Measurements from ENCODE around the gene IQGAP3. TPM values are rescaled to one million over a fixed set of nuclear protein-coding genes. Genes with fewer than 3 reads are reported as not detected.

Gene IQGAP3
- total and polyA plus RNA-seq, 2 experiments from 2014 or later = 5.2 to 5.7 TPM

DNA sequence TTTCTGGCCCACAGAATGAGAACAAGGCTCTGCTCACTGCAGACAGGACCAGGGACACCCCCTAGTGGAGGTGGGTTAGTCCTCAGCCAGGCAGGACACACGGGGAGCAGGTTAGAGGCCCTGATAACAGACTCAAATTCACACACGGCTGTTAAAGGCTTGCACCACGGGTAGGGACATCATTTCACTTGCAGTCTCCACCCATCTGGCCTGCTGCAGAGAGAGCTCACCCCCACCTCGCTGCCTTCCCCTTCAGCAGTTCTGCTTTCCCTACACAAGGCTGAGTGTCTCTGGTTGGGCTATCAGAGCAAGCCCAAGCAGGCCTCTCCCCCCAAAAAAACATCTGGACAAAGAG, 92.4 kb downstream of the IQGAP3 start:
- Histone ChIP-seq H3K27me3 (no peaks in the 10 kb centered on the region), H3K4me3 (no peak overlapping the region), H3K36me3 (replicated peaks; ENCODE audit: insufficient read depth, low read depth) (no peaks in the 10 kb centered on the region), H2AFZ (no peak overlapping the region), H3K4me1 (ENCODE audit: insufficient read depth) (no peaks in the 10 kb centered on the region), H4K20me1 (ENCODE audit: insufficient read depth, poor library complexity, severe bottlenecking) (peaks cover 34% of the 10 kb centered on the region), H3K9me3 (ENCODE audit: low read depth) (no peaks in the 10 kb centered on the region), H3K4me2 (no peak overlapping the region), H3K27ac (no peak overlapping the region), H3K9me2 (replicated peaks; ENCODE audit: insufficient read depth) (no peaks in the 10 kb centered on the region), H3K79me2 (peaks cover 17% of the 10 kb centered on the region)
- 69% methylated on average over 4 of the region's 4 CpGs for WGBS (ENCODE audit: low lambda C conversion rate, missing lambda C conversion rate)
- no peak for TF ChIP-seq EZH2phosphoT487 (IDR thresholded peaks at IDR 0.05; ENCODE audit: low read depth, severe bottlenecking, unreplicated experiment)
- no peak for TF ChIP-seq EZH2 (IDR thresholded peaks at IDR 0.05; ENCODE audit: borderline replicate concordance)
- TF ChIP-seq, protein P1, sequence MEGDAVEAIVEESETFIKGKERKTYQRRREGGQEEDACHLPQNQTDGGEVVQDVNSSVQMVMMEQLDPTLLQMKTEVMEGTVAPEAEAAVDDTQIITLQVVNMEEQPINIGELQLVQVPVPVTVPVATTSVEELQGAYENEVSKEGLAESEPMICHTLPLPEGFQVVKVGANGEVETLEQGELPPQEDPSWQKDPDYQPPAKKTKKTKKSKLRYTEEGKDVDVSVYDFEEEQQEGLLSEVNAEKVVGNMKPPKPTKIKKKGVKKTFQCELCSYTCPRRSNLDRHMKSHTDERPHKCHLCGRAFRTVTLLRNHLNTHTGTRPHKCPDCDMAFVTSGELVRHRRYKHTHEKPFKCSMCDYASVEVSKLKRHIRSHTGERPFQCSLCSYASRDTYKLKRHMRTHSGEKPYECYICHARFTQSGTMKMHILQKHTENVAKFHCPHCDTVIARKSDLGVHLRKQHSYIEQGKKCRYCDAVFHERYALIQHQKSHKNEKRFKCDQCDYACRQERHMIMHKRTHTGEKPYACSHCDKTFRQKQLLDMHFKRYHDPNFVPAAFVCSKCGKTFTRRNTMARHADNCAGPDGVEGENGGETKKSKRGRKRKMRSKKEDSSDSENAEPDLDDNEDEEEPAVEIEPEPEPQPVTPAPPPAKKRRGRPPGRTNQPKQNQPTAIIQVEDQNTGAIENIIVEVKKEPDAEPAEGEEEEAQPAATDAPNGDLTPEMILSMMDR (IDR thresholded peaks at IDR 0.05; ENCODE audit: poor library complexity) = no peak
- DNase-seq (ENCODE audit: low spot score) = no peak

DNA sequence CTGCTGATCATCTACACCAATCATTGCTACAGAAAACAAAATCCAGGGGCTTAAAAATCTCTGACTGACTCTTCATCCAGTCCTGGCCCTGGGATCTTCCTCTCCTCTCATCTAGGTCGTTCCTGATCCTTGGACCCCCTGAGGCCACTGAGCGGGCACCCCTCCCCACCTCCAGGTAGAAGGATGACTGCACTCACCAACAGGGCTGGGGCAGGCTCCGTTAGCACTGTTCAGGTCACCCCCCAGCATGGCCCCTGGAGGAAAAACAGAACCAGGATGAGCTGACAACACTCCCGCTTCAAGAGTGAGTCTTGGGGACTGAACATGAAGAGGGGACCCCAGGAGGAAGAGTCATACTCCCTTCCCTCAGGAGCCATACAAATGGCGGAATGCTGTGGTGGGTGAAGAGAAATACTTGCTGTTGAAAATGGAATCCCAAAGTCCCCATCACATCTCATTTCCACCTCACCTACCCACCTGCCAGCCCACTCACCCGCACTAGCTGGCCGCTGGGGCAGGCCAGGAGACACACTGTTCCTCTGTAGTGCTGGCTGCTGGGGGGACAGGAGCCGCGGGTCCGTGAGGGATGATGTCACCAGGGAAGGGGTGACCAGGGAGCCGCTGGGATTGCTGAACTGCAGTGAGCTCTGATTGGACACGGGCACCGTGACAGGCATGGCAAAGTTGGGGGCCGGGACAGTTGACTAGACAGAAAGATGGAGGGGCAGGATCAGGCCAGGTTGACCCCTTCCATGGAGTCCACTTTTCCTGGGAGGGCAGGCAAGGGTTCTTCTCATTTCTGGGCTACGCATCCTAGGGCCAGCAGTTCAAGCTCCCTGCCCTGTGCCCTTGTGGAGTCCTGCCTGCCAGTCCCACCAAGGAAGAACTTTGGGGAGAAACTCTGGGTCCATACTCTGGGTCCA, 93.0 kb downstream of the IQGAP3 start:
- Histone ChIP-seq H3K4me1 (ENCODE audit: insufficient read depth) (no peaks in the 10 kb centered on the region), H4K20me1 (ENCODE audit: insufficient read depth, poor library complexity, severe bottlenecking) (peaks cover 27% of the 10 kb centered on the region), H3K79me2 (peaks cover 11% of the 10 kb centered on the region), H3K27me3 (no peaks in the 10 kb centered on the region), H3K4me2 (no peak overlapping the region), H3K9me2 (replicated peaks; ENCODE audit: insufficient read depth) (no peaks in the 10 kb centered on the region), H3K36me3 (replicated peaks; ENCODE audit: insufficient read depth, low read depth) (no peaks in the 10 kb centered on the region), H3K9me3 (ENCODE audit: low read depth) (no peaks in the 10 kb centered on the region), H2AFZ (no peak overlapping the region), H3K4me3 (no peak overlapping the region), H3K27ac (no peak overlapping the region)
- DNase-seq (ENCODE audit: low spot score) = no peak
- 94% methylated on average over 15 of the region's 15 CpGs for whole genome bisulfite sequencing (ENCODE audit: low lambda C conversion rate, missing lambda C conversion rate)
- TF ChIP-seq EZH2phosphoT487 (IDR thresholded peaks at IDR 0.05; ENCODE audit: low read depth, severe bottlenecking, unreplicated experiment) (no peak), EZH2 (IDR thresholded peaks at IDR 0.05; ENCODE audit: borderline replicate concordance) (no peak)
- TF ChIP-seq, protein P1 (IDR thresholded peaks at IDR 0.05; ENCODE audit: poor library complexity) = no peak

DNA sequence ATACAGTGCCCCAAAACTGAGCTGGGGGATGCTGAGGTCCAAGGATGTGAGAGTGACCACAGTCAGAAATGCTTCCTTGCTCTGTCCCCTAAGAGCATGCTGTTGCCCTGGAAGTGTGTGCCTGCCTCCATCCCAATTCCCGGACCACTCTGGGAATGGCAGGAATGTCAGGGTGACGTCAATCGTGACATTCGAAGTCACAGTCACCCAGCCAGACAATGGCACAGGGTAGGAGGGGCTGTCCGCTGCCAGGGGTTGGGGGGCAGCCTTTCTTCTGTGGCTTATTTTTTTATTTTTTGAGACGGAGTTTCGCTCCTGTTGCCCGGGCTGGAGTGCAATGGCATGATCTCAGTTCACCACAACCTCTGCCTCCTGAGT, 94.1 kb downstream of the IQGAP3 start:
- Histone ChIP-seq H3K27me3 (no peaks in the 10 kb centered on the region), H3K79me2 (no peaks in the 10 kb centered on the region), H3K4me1 (ENCODE audit: insufficient read depth) (no peaks in the 10 kb centered on the region), H3K4me3 (no peak overlapping the region), H3K4me2 (no peak overlapping the region), H4K20me1 (ENCODE audit: insufficient read depth, poor library complexity, severe bottlenecking) (peaks cover 16% of the 10 kb centered on the region), H3K9me2 (replicated peaks; ENCODE audit: insufficient read depth) (no peaks in the 10 kb centered on the region), H3K27ac (no peak overlapping the region), H2AFZ (no peak overlapping the region), H3K9me3 (ENCODE audit: low read depth) (no peaks in the 10 kb centered on the region), H3K36me3 (replicated peaks; ENCODE audit: insufficient read depth, low read depth) (no peaks in the 10 kb centered on the region)
- 97% methylated on average over 8 of the region's 8 CpGs for WGBS (ENCODE audit: low lambda C conversion rate, missing lambda C conversion rate)
- DNase-seq (ENCODE audit: low spot score) = no peak
- TF ChIP-seq EZH2 (IDR thresholded peaks at IDR 0.05; ENCODE audit: borderline replicate concordance) = no peak
- no peak for TF ChIP-seq EZH2phosphoT487 (IDR thresholded peaks at IDR 0.05; ENCODE audit: low read depth, severe bottlenecking, unreplicated experiment)
- TF ChIP-seq, protein P1 (IDR thresholded peaks at IDR 0.05; ENCODE audit: poor library complexity) = no peak
